ENCODE results near the gene C13orf46. TPM values are rescaled to one million over a fixed set of nuclear protein-coding genes. Genes with fewer than 3 reads are reported as not detected.

The C13orf46 gene
- total and polyA plus RNA-seq, 10 of the 15 experiments (the other 5 are each of a cell fraction or from before 2014, with no cell fraction given), result 0.01 to 0.18 (median 0.09) TPM; not detected in 6

DNA sequence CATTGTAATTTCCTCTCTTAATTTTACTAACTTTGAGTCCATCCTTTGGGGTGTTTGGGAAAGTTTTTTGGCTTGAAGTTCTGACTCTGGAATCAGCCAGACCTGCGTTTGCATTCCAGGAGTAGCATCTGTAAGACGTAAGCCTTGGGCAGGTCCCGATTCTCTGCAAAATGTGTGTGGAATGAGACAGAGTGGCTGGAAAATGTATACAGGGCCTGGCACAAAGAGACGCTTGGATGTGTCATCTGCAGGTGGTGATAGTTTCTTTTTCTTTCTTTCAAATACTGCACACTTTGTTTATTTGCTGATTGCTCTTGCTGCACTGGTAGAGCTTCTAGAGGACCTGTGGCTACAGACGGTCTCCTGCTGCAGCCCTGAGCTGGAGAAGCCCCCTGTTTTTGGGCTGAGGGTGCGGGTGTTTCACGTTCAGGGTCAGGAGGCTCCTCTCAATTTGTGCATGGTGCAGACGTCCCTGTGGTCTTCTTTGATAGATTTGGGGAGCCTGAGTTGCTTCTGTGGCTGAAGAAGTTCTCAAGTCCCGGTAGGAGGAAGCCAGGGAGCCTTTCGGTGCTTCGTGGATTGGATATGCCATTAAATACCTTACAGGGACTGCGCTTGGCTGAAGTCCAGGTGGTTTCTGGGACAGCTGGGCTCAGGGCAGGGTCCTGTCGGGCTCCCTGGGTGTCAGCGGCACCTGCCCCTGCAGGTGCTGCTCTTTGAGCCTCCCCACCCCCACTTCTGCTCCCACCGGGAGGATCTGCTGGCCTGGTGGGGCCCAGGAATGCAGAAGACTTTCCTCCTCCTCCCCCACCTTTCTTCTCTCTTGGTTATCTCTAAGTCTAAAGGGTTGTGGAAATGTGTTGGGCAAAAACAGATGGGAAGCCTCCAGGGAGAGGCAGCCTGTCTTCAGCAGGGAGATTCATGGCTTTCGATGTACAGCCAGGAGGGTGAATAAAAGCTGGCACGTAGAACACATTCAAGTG, 66.0 kb downstream of the C13orf46 start:
- ChIA-PET CTCF (no interaction called here), SMC1A (ENCODE audit: uncharacterized antibody, unreplicated experiment) (no interaction called here), RAD21 (ENCODE audit: unreplicated experiment) (no interaction called here), POLR2A (no interaction called here)
- H3K27me3 ChIP-seq (replicated peaks in 1 of 2; ENCODE audit: control insufficient read depth in 2 of 2, insufficient read depth in 2 of 2, low read length in 1 of 2), result peaks cover 1 to 6% of the 10 kb centered on the region in 2 experiments; a peak in 3 of 4 replicates
- DNase-seq (ENCODE audit: low read depth, low spot score) (no peak), ATAC-seq (no peak), FAIRE-seq (no peak)
- H3K4me2 ChIP-seq (ENCODE audit: control insufficient read depth, insufficient read depth), result no peak overlapping the region
- no peak overlapping the region for H3K4me3 ChIP-seq
- no peaks in the 10 kb centered on the region for H3K9me3 ChIP-seq (replicated peaks; ENCODE audit: control insufficient read depth, insufficient read depth, low read length)
- no peak overlapping the region for H3K9ac ChIP-seq (ENCODE audit: control insufficient read depth, insufficient read depth, low read length)
- intact Hi-C loops (cut with micrococcal nuclease; ENCODE audit: unreplicated experiment), result no loop called here
- no peaks in the 10 kb centered on the region for H4K20me1 ChIP-seq (ENCODE audit: control insufficient read depth, insufficient read depth)
- no peak overlapping the region for H2AFZ ChIP-seq (ENCODE audit: control insufficient read depth, low read depth, low read length)
- 27% methylated on average over 17 of the region's 17 CpGs for WGBS (ENCODE audit: insufficient coverage, insufficient replicate concordance, low lambda C conversion rate, missing lambda C conversion rate)
- H3K27ac ChIP-seq (ENCODE audit: control insufficient read depth, insufficient read depth), result no peak overlapping the region
- in situ Hi-C loops (cut with MboI), result no loop called here
- H3K36me3 ChIP-seq (ENCODE audit: control insufficient read depth in 2 of 2, insufficient read depth in 2 of 2, low read length in 1 of 2), result no peaks in the 10 kb centered on the region
- H3K4me1 ChIP-seq (ENCODE audit: control insufficient read depth, insufficient read depth, low read length), result no peaks in the 10 kb centered on the region
- no peaks in the 10 kb centered on the region for H3K79me2 ChIP-seq (ENCODE audit: control insufficient read depth, insufficient read depth, low read length)
- no TSS peak for BruUV-seq (replicated peaks)
- TF ChIP-seq, protein P1, sequence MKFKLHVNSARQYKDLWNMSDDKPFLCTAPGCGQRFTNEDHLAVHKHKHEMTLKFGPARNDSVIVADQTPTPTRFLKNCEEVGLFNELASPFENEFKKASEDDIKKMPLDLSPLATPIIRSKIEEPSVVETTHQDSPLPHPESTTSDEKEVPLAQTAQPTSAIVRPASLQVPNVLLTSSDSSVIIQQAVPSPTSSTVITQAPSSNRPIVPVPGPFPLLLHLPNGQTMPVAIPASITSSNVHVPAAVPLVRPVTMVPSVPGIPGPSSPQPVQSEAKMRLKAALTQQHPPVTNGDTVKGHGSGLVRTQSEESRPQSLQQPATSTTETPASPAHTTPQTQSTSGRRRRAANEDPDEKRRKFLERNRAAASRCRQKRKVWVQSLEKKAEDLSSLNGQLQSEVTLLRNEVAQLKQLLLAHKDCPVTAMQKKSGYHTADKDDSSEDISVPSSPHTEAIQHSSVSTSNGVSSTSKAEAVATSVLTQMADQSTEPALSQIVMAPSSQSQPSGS (IDR thresholded peaks at IDR 0.05; ENCODE audit: low read length), result no peak
- TF ChIP-seq ZSCAN29 (IDR thresholded peaks at IDR 0.05), result no peak
- TF ChIP-seq, protein P2, sequence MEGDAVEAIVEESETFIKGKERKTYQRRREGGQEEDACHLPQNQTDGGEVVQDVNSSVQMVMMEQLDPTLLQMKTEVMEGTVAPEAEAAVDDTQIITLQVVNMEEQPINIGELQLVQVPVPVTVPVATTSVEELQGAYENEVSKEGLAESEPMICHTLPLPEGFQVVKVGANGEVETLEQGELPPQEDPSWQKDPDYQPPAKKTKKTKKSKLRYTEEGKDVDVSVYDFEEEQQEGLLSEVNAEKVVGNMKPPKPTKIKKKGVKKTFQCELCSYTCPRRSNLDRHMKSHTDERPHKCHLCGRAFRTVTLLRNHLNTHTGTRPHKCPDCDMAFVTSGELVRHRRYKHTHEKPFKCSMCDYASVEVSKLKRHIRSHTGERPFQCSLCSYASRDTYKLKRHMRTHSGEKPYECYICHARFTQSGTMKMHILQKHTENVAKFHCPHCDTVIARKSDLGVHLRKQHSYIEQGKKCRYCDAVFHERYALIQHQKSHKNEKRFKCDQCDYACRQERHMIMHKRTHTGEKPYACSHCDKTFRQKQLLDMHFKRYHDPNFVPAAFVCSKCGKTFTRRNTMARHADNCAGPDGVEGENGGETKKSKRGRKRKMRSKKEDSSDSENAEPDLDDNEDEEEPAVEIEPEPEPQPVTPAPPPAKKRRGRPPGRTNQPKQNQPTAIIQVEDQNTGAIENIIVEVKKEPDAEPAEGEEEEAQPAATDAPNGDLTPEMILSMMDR (IDR thresholded peaks at IDR 0.05 in 2 of 3, conservative IDR thresholded peaks at IDR 0.05 in 1 of 3; ENCODE audit: control insufficient read depth in 2 of 3, extremely low read depth in 1 of 3, insufficient read depth in 1 of 3, low read depth in 3 of 3, low read length in 3 of 3), result no peak
- TF ChIP-seq NBN (IDR thresholded peaks at IDR 0.05), result no peak
- no peak for TF ChIP-seq TCF3 (IDR thresholded peaks at IDR 0.05; ENCODE audit: borderline replicate concordance, insufficient read depth, low read depth, low read length)
- no peak for TF ChIP-seq CHD2 (IDR thresholded peaks at IDR 0.05; ENCODE audit: borderline replicate concordance, low read depth, low read length)
- no peak for TF ChIP-seq NR2C1 (IDR thresholded peaks at IDR 0.05)
- no peak for TF ChIP-seq TARDBP (IDR thresholded peaks at IDR 0.05; ENCODE audit: borderline replicate concordance)
- TF ChIP-seq TBL1XR1 (IDR thresholded peaks at IDR 0.05; ENCODE audit: low read depth, low read length), result no peak
- TF ChIP-seq CBFB (IDR thresholded peaks at IDR 0.05; ENCODE audit: low read depth), result no peak
- no peak for TF ChIP-seq RCOR1 (conservative IDR thresholded peaks at IDR 0.05; ENCODE audit: low read depth, low read length)
- no peak for TF ChIP-seq IKZF1 (conservative IDR thresholded peaks at IDR 0.05)
